Measurements from ENCODE around the gene KCMF1. TPM values are rescaled to one million over a fixed set of nuclear protein-coding genes. Genes with fewer than 3 reads are reported as not detected.

Gene KCMF1
- polyA plus RNA-seq, 1 of the 3 experiments (the other 2 are of a cell fraction), result 37.0 TPM

DNA sequence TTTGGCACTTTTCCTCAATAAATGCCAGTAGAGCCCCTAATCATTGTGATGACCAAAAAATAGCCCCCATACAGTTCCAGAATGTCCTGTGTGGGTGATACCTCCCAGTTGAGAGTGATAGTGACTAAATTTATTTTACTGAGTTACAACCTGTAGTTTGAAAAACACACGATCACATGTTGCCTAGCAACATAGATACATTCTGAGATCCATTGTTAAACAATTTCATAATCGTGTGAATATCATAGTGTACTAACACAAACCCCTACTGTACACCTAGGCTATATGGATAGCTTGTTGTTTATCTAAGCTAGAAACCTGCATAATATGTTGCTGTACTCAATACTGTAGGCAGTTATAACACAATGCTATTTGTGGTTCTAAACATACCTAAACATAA is 30.6 kb downstream of the KCMF1 start:
- WGBS (ENCODE audit: low lambda C conversion rate), result 71% methylated on average over 2 of the region's 2 CpGs
- Histone ChIP-seq H3F3A (replicated peaks; ENCODE audit: insufficient read depth) (peaks cover 20% of the 10 kb centered on the region), H3K36me3 (replicated peaks in 1 of 2; ENCODE audit: control insufficient read depth in 1 of 2, insufficient read depth in 2 of 2, low read length in 1 of 2) (no peaks in the 10 kb centered on the region), H3K9me2 (no peaks in the 10 kb centered on the region), H3K27me3 (ENCODE audit: insufficient read depth) (no peaks in the 10 kb centered on the region), H3K9me3 (no peaks in the 10 kb centered on the region), H3K4me3 (ENCODE audit: low read depth in 2 of 2, low read length in 1 of 2) (no peak overlapping the region), H3K79me2 (ENCODE audit: insufficient read depth) (peaks cover 99% of the 10 kb centered on the region), H3K9ac (no peak overlapping the region), H4K20me1 (ENCODE audit: insufficient read depth) (peaks cover 81% of the 10 kb centered on the region), H2AFZ (ENCODE audit: low read depth) (no peak overlapping the region), H3K4me2 (no peak overlapping the region), H3K4me1 (ENCODE audit: control insufficient read depth in 1 of 2, insufficient read depth in 2 of 2, low read depth in 1 of 2, low read length in 1 of 2) (peaks cover 0 to 5% of the 10 kb centered on the region in 2 experiments; a peak in 1 of 4 replicates), H3K27ac (ENCODE audit: low read depth in 2 of 2, low read length in 1 of 2) (0 out of 4 replicates have a peak overlapping the region, but pooled peaks of 1 of the 2 experiments have one; percentile 10)
- POLR2A ChIA-PET, result no interaction called here
- CTCF ChIA-PET, result interaction anchor here (0.8 to 2.0 kb wide), 4 partner anchors 10 to 283 kb away, joined by 3 to 5 read pairs (median 4); no protein-coding TSS in a partner anchor
- DNase-seq, result no peak
- TF ChIP-seq MXI1 (IDR thresholded peaks at IDR 0.05; ENCODE audit: low read depth, low read length) (no peak), TAF1 (IDR thresholded peaks at IDR 0.05; ENCODE audit: borderline replicate concordance, low read depth, low read length) (no peak)

DNA sequence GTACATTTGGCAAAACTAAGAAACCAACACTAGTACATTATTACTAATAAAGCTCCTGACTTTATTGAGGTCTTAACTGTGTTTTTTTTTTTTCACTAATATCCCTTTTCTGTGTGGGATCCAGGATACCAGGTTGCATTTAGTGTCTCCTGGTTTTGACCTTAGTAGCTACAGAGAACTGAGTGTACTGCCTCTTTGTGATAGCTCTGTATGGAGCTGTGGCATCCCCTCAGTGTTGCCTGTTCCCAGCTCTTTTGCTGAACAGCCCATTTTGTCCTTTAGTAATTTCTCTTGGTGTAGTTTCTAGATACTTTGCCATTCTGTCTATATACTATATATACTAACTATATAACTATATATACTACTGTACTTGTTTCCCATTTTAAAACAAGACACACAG is 31.6 kb downstream of the KCMF1 start:
- no peaks in the 10 kb centered on the region for H3K27me3 ChIP-seq (ENCODE audit: insufficient read depth)
- no peaks in the 10 kb centered on the region for H3K9me2 ChIP-seq
- H3K4me1 ChIP-seq (ENCODE audit: control insufficient read depth in 1 of 2, insufficient read depth in 2 of 2, low read depth in 1 of 2, low read length in 1 of 2), result peaks cover 0 to 5% of the 10 kb centered on the region in 2 experiments; a peak in 1 of 4 replicates
- peaks cover 0 to 4% of the 10 kb centered on the region in 2 experiments for H3K36me3 ChIP-seq (replicated peaks in 1 of 2; ENCODE audit: control insufficient read depth in 1 of 2, insufficient read depth in 2 of 2, low read length in 1 of 2)
- H3K4me2 ChIP-seq, result no peak overlapping the region
- H3F3A ChIP-seq (replicated peaks; ENCODE audit: insufficient read depth), result peaks cover 20% of the 10 kb centered on the region
- peaks cover 99% of the 10 kb centered on the region for H3K79me2 ChIP-seq (ENCODE audit: insufficient read depth)
- no peaks in the 10 kb centered on the region for H3K9me3 ChIP-seq
- H2AFZ ChIP-seq (ENCODE audit: low read depth), result no peak overlapping the region
- POLR2A ChIA-PET, result no interaction called here
- H3K27ac ChIP-seq (ENCODE audit: low read depth in 2 of 2, low read length in 1 of 2), result no peak overlapping the region
- H4K20me1 ChIP-seq (ENCODE audit: insufficient read depth), result peaks cover 81% of the 10 kb centered on the region
- DNase-seq, result no peak
- TF ChIP-seq GABPA (IDR thresholded peaks at IDR 0.05; ENCODE audit: low read depth) (no peak), RFX5 (IDR thresholded peaks at IDR 0.05; ENCODE audit: low read length) (no peak), TEAD4 (IDR thresholded peaks at IDR 0.05; ENCODE audit: borderline replicate concordance, insufficient read depth) (no peak), TCF12 (IDR thresholded peaks at IDR 0.05) (no peak), FOXM1 (IDR thresholded peaks at IDR 0.05; ENCODE audit: low read depth) (no peak), CHD2 (IDR thresholded peaks at IDR 0.05; ENCODE audit: low read length, partially characterized antibody) (no peak), SMC3 (IDR thresholded peaks at IDR 0.05; ENCODE audit: low read depth, low read length) (no peak), EZH2phosphoT487 (IDR thresholded peaks at IDR 0.05; ENCODE audit: borderline replicate concordance, low read depth) (no peak), FOSL2 (IDR thresholded peaks at IDR 0.05; ENCODE audit: borderline replicate concordance, low read depth) (no peak), JUND (IDR thresholded peaks at IDR 0.05) (no peak), MEF2A (IDR thresholded peaks at IDR 0.05; ENCODE audit: borderline replicate concordance, low read depth) (no peak), RXRA (IDR thresholded peaks at IDR 0.05; ENCODE audit: borderline replicate concordance, low read depth) (no peak), GATA2 (CRISPR knock-in tag; IDR thresholded peaks at IDR 0.05) (no peak), YY1 (IDR thresholded peaks at IDR 0.05; ENCODE audit: low read depth) (no peak)
- H3K9ac ChIP-seq, result no peak overlapping the region
- H3K4me3 ChIP-seq (ENCODE audit: low read depth in 2 of 2, low read length in 1 of 2), result no peak overlapping the region
- CTCF ChIA-PET, result interaction anchor here (0.8 to 2.0 kb wide), 4 partner anchors 9 to 76 kb away, joined by 3 to 5 read pairs (median 4); no protein-coding TSS in a partner anchor
